Esophagus muscularis mucosa (tissue), 4 donors: ENCODE measurements around the gene OR52B6. TPM values are rescaled to one million over a fixed set of nuclear protein-coding genes. Genes with fewer than 3 reads are reported as not detected.

ENCODE experiments used
- DNase-seq: peaks from one replicate; pipeline ENCODE4 v3.0.0-alpha.2; 2017; ENCODE audit errors: extremely low spot score
- H3K27ac ChIP-seq, 4 donors: fragments of 200-600 bp; sonication (generic); replicated peaks in 1 of 4; 1 replicate in 3 of 4; 2 replicates in 1 of 4; pipeline ENCODE4 v1.5.1; 2016 to 2019; ENCODE audit warnings: mild to moderate bottlenecking in 1 of 4
- H3K27me3 ChIP-seq, 4 donors: fragments of 200-600 bp; sonication (generic); one replicate each; pipeline versions ENCODE4 v1.5.1 to v1.6.0; 2016 to 2019
- H3K36me3 ChIP-seq, 4 donors: fragments of 200-600 bp; sonication (generic); one replicate each; pipeline ENCODE4 v1.5.1; 2016 to 2019
- H3K4me1 ChIP-seq, 4 donors: fragments of 200-600 bp; sonication (generic); one replicate each; pipeline ENCODE4 v1.5.1; 2016 to 2019
- H3K4me3 ChIP-seq, 4 donors: fragments of 200-600 bp; sonication (generic); 1 replicate in 2 of 4; 2 replicates in 2 of 4; pipeline ENCODE4 v1.5.1; 2016 to 2019; ENCODE audit warnings: mild to moderate bottlenecking in 4 of 4, moderate library complexity in 1 of 4
- H3K9me3 ChIP-seq, 4 donors: fragments of 200-600 bp; sonication (generic); 1 replicate in 3 of 4; 2 replicates in 1 of 4; pipeline ENCODE4 v1.5.1; 2016 to 2019
- EP300 ChIP-seq: sonication (generic); formaldehyde crosslinking; IDR thresholded peaks from one replicate; pipeline ENCODE4 v1.6.1; 2017; ENCODE audit warnings: antibody characterized with exemption
- POLR2A ChIP-seq: fragments of 450-650 bp; IDR thresholded peaks from one replicate; pipeline ENCODE4 v1.6.1; 2017; ENCODE audit warnings: antibody characterized with exemption, moderate library complexity, mild to moderate bottlenecking, low read depth
- POLR2AphosphoS5 ChIP-seq, 2 donors: sonication (generic); formaldehyde crosslinking; IDR thresholded peaks; one replicate each; pipeline ENCODE4 v1.6.1; 2017; ENCODE audit warnings: antibody characterized with exemption in 2 of 2
- WGBS: methylation state at CpG from one replicate; pipeline ENCODE4 v1.1.5; 2018; 5-methylcytosine and 5-hydroxymethylcytosine counted together
- intact Hi-C: fragments of 100-400 bp; cut with DNase I; formaldehyde crosslinking; loops from one replicate; pipeline ENCODE4 v1.15.1; 2023
- total RNA-seq, 4 donors: library from RNA; depleted of rRNA; stranded (reverse); fragments of >200 nt; gene quantifications; one replicate each; pipeline versions ENCODE4 v1.1.0 to v1.2.1, GENCODE V29; 2016
- TF ChIP-seq, protein P1 (sequence below), 3 experiments: fragments of 200-600 bp in 2 of 3; fragments of 450-650 bp in 1 of 3; sonication (generic) in 2 of 3; IDR thresholded peaks; one replicate each; pipeline ENCODE4 v1.5.1; 2017 to 2019; ENCODE audit warnings: antibody characterized with exemption in 3 of 3, mild to moderate bottlenecking in 2 of 3, moderate library complexity in 1 of 3

OR52B6 gene, protein sequence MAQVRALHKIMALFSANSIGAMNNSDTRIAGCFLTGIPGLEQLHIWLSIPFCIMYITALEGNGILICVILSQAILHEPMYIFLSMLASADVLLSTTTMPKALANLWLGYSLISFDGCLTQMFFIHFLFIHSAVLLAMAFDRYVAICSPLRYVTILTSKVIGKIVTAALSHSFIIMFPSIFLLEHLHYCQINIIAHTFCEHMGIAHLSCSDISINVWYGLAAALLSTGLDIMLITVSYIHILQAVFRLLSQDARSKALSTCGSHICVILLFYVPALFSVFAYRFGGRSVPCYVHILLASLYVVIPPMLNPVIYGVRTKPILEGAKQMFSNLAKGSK
- total RNA-seq, result not detected

DNA sequence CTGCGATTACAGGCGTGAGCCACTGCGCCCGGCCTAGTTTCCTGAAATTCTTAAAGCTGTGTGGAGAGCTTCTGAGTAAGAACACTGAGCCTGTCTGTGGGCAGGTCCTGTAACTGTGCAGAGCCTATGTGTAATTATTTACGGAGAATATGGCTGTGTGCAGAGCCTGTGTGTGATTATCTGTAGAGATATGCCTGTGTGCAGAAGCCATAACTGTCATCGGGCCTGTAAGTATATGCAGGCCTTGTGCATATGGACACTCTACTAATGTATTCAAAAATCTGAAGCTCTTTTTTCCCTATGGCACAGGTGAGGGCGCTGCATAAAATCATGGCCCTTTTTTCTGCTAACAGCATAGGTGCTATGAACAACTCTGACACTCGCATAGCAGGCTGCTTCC is at the start of gene OR52B6:
Gene OR52B6 (plus strand): TSS at position 301 of the 400 bp plus-strand sequence. CDS start 0 bp downstream, at position 301.
- 92% methylated on average over 8 of the region's 8 CpGs for WGBS
- DNase-seq, result no peak
- no peaks in the 10 kb centered on the region for H3K36me3 ChIP-seq
- no peak within 1 kb of the TSS for H3K4me3 ChIP-seq
- no peak within 1 kb of the TSS for H3K27ac ChIP-seq
- TF ChIP-seq POLR2AphosphoS5 (IDR thresholded peaks at IDR 0.05) (no peak), EP300 (no peak), POLR2A (no peak)
- TF ChIP-seq, protein P1, sequence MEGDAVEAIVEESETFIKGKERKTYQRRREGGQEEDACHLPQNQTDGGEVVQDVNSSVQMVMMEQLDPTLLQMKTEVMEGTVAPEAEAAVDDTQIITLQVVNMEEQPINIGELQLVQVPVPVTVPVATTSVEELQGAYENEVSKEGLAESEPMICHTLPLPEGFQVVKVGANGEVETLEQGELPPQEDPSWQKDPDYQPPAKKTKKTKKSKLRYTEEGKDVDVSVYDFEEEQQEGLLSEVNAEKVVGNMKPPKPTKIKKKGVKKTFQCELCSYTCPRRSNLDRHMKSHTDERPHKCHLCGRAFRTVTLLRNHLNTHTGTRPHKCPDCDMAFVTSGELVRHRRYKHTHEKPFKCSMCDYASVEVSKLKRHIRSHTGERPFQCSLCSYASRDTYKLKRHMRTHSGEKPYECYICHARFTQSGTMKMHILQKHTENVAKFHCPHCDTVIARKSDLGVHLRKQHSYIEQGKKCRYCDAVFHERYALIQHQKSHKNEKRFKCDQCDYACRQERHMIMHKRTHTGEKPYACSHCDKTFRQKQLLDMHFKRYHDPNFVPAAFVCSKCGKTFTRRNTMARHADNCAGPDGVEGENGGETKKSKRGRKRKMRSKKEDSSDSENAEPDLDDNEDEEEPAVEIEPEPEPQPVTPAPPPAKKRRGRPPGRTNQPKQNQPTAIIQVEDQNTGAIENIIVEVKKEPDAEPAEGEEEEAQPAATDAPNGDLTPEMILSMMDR (IDR thresholded peaks at IDR 0.05), result no peak
- H3K27me3 ChIP-seq, result no peaks in the 10 kb centered on the region
- intact Hi-C loops, result no loop called here
- H3K4me1 ChIP-seq, result no peaks in the 10 kb centered on the region
- H3K9me3 ChIP-seq, result no peaks in the 10 kb centered on the region

DNA sequence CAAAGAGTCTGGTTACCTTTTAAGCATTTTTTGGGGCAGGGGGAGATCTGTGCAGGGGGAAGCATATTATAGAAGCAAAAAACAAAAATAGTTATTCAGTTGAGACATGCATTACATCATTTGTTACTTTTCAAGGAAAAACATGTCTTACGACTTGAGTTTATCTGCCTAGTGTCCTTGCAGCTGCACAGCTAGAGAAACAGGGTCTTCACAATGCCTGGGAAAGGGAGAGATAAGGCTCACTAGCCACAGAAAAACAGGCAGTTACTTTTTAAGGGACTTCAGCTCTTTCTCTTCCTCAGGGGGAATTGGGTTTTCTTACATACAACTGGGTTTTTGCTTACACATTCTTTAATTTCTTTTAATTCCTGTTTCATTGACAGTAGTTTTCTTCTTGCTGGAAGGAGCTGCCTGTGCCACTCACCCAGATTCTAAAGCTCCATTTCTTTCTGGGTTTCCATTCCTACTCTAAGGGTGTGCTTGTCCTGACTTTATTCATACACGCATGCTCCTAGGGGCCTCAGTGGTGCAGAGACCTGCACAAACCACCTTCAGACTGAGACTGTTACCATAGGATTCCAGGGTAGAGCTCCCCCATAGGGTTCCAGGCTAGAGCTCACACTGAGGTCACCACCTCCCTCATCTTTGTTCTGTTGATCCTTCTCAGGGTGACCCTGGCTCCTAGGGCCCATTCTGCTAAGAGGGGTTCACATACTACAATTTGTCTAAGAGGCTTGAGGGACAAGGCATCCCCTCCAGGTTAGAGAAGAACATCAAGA is 49.4 kb upstream of the OR52B6 start:
- no peaks in the 10 kb centered on the region for H3K9me3 ChIP-seq
- no peak for DNase-seq
- H3K27ac ChIP-seq, result no peak overlapping the region
- H3K4me1 ChIP-seq, result no peaks in the 10 kb centered on the region
- WGBS, result 78% methylated on average over 2 of the region's 2 CpGs
- no peaks in the 10 kb centered on the region for H3K36me3 ChIP-seq
- no peak for TF ChIP-seq POLR2A
- no peak for TF ChIP-seq EP300
- TF ChIP-seq POLR2AphosphoS5 (IDR thresholded peaks at IDR 0.05), result no peak
- H3K4me3 ChIP-seq, result no peak overlapping the region
- intact Hi-C loops, result no loop called here
- no peaks in the 10 kb centered on the region for H3K27me3 ChIP-seq

DNA sequence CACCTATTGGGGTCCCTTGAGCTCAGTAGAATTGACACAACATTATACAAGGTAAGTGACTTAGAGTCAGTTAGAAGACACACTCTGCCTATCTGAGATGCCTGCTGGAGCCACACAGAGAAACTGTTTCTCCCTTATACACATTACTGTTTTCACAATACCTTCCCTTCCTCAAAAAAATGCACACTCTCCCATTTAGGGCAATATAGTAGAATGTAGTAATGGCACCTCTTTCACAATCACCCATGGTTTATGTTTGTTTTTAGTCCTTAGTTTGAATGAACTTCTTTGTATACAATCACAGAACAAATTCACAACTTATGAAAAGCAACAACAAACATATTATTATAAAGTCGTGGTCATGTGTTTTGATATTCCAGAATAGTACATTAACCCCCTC is 46.6 kb upstream of the OR52B6 start:
- Histone ChIP-seq H3K36me3 (no peaks in the 10 kb centered on the region), H3K27ac (no peak overlapping the region), H3K9me3 (no peaks in the 10 kb centered on the region), H3K4me3 (no peak overlapping the region), H3K4me1 (no peaks in the 10 kb centered on the region), H3K27me3 (no peaks in the 10 kb centered on the region)
- intact Hi-C loops, result no loop called here
- no peak for TF ChIP-seq POLR2AphosphoS5 (IDR thresholded peaks at IDR 0.05)
- no peak for TF ChIP-seq EP300
- no peak for TF ChIP-seq POLR2A
- TF ChIP-seq, protein P1 (IDR thresholded peaks at IDR 0.05), result no peak
- no peak for DNase-seq
- 63% methylated on average over 1 of the region's 1 CpG for WGBS

DNA sequence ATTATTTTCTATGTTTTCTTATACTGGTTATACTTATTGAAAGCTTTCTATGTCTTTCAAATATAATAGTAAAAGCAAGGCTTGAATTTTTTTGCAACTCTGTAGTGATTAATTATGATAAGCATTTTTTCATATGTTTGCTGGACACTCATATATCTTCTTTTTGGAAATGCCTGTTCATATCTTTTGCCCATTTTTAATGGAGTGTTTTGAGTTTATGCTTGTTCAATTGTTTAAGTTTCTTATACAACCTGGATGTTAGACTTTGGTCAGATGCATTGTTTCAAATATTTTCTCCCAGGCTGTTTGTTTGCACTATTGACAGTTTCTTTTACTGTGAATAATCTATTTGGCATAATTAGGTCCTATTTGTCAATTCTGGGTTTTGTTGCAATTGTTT is 44.2 kb upstream of the OR52B6 start:
- H3K27ac ChIP-seq, result no peak overlapping the region
- no peak for DNase-seq
- TF ChIP-seq, protein P1 (IDR thresholded peaks at IDR 0.05), result no peak
- TF ChIP-seq POLR2AphosphoS5 (IDR thresholded peaks at IDR 0.05) (no peak), EP300 (no peak), POLR2A (no peak)
- no peaks in the 10 kb centered on the region for H3K4me1 ChIP-seq
- H3K9me3 ChIP-seq, result no peaks in the 10 kb centered on the region
- H3K27me3 ChIP-seq, result no peaks in the 10 kb centered on the region
- H3K36me3 ChIP-seq, result no peaks in the 10 kb centered on the region
- H3K4me3 ChIP-seq, result no peak overlapping the region
- intact Hi-C loops, result no loop called here

DNA sequence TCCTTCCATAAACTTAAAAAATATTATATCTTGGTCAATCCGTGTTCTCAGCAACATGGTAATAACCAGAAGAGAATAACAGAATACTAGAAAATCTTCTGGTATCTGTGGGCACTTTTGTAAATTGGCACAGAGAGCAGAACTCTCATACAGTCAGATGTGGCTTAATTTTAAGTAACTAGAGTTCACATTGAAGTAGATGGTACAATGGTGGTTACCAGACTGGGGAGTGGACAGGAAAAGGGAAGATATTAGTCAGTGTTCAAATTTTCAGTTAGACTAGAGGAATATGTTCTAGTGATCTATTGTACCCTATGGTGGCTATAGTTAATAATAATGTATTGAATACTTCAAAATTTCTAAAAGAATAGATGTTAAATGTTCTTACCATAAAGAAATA is 39.2 kb upstream of the OR52B6 start:
- H3K27me3 ChIP-seq, result no peaks in the 10 kb centered on the region
- 15% methylated on average over 1 of the region's 1 CpG for WGBS
- DNase-seq, result no peak
- H3K4me3 ChIP-seq, result no peak overlapping the region
- no peak for TF ChIP-seq POLR2A
- no peak for TF ChIP-seq EP300
- TF ChIP-seq POLR2AphosphoS5 (IDR thresholded peaks at IDR 0.05), result no peak
- TF ChIP-seq, protein P1 (IDR thresholded peaks at IDR 0.05), result no peak
- no peaks in the 10 kb centered on the region for H3K4me1 ChIP-seq
- intact Hi-C loops, result no loop called here
- H3K9me3 ChIP-seq, result no peaks in the 10 kb centered on the region
- no peaks in the 10 kb centered on the region for H3K36me3 ChIP-seq
- H3K27ac ChIP-seq, result no peak overlapping the region
